Activated T-cell treated with anti-CD3 and anti-CD28 coated beads for 4 hours (primary cell): Measurements from ENCODE around the gene TMEM51.

Source experiments
- DNase-seq: peaks from one replicate; pipeline ENCODE4 v3.0.0-alpha.2; 2020

Gene TMEM51

DNA sequence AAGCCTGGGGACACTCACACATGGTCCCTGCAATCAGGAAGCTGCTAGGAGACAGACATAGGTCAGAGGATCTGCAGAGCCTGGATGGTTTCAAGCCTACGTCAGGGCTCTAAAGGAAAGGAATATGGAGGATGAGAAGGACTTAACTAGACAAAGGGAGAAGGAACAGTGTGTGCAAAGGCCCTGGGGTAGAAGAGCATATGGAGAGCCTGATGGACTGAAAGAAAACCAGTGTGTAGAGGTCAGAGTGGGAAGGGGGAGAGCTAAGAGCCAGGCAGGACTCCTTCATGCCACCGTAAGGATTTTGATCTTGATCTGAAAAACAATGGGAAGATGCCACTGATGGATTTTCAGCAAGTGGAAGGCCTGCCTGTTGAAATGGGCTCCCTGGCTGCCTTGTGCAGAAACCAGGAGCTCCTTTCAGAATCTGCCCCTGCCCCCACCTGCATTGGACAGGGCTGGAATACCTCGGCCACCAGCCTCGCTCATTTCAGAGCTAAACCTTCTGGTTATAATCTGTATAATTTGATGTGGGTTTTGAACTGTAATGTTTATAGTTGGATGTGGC lies 102.1 kb downstream of the TMEM51 start:
- no peak for DNase-seq

DNA sequence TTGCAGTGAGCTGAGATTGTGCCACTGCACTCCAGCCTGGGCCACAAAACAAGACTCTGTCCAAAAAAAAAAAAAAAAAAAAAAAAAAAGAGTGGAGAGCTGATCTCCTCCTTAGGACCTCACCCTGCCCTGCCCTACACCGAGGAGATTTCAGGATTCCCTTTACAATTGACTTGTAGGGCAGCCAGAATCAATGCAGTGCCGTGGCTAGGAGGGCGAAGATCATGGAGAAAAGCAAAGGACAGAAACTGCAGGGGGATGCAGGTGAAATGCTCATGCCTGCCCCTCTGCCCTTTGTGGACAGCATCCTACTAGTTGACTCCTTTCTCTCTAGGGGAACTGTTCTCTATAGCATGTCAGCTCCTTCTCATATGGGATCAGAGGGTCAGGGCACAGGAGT lies 103.0 kb downstream of the TMEM51 start:
- no peak for DNase-seq

DNA sequence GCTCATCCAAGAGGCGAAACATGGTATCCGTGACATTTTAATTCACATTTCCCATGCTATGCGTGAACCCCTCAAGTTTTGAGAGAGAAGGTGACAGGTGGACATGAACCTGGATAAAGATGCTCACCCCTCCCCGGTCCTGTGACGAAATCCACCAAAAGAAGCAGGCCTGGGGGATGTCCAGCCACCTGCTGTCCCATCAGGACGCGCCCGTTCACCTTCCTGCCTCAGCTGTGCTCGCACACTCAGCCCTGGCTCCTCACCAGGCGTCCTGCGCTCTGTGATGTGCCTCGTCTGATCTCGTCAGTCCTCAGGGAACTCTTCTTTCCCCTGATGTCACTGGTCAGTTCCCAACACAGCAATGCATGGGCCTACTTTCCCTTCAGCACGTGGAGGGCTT lies 103.8 kb downstream of the TMEM51 start:
- no peak for DNase-seq

DNA sequence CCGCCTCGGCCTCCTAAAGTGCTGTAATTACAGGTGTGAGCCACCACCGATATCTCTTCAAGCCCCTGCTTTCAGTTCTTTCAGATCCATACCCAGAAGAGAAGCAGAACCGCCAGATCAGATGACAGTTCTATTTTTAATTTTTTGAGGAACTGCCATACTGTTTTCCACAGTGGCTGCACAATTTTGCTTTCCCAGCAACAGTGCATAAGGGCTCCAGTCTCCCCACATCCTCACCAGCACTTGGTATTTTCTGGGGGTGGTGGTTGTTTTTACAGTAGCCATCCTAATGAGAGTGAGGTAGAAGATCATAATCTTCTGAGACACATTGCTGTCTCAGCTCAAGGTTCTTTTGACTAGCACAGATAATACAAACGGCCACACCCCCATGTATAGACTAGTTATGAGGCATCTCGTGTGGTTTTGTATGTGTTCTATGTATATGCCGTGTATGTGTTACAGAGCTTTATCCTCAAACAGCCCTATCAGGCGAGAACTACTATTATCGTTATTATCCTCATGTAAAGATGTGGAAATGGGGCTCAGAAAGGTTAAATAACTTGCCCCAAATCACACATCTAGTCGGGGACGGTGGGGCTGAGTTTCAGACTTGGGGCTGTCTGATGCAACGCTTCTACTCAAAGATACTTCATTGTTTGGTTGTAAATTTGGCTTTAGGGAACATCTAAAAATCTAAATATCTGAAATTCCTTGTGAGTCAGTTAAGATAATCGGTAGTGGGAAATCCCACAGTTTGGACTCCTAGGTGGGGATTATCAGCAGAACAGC lies 105.5 kb downstream of the TMEM51 start:
- no peak for DNase-seq

DNA sequence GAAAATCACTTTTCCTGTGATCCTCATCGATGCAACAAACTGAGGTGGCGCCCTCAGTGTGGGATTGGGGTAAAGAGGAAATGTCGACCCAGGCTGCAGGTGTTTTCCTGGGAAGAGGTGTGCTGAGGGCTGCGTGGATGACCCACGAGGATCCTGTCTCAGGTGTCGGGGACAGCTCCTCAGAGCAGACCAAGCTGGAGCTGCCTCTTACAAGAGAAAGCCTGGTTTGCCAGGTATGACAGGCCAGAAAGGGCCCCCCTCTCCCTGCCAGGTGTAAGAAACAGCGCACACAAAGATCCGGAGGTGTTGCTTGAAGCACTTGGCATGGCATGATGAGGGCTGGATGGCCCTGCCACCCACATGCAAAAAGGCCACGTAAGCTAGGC lies 106.1 kb downstream of the TMEM51 start:
- DNase-seq = no peak

DNA sequence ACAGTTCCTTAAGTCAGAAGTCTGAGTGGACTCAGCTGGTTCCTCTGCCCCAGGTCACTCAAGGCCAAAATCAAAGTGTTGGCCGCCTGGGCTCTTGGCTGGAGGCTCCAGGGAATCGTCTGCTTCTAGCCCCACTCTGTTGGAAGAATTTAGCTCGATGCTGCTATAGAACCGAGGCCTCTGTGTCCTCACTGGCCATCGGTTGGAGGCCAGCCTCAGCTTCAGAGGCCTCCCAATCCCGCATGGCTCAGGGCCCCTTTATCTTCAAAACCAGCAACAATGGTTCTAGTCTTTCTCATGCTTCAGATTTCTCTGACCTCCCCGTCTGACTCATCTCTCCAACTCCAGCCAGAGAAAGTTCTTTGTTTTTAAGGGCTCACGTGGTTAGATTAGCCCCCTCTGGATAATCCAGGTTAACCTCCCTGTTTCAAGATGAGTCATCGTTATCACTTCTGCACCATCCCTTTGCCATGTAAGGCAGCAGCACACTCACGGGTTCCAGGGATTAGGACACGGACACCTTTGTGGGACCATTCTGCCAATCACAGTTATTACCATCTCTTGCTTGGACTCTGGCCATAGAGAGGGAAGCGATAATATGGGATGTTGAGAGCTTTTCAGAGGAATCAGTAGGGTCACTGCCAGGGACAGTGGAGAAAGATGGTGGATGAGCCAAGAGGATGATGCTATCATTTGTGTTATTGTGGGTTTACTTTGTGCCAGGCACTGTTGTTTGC lies 107.0 kb downstream of the TMEM51 start:
- DNase-seq = no peak

DNA sequence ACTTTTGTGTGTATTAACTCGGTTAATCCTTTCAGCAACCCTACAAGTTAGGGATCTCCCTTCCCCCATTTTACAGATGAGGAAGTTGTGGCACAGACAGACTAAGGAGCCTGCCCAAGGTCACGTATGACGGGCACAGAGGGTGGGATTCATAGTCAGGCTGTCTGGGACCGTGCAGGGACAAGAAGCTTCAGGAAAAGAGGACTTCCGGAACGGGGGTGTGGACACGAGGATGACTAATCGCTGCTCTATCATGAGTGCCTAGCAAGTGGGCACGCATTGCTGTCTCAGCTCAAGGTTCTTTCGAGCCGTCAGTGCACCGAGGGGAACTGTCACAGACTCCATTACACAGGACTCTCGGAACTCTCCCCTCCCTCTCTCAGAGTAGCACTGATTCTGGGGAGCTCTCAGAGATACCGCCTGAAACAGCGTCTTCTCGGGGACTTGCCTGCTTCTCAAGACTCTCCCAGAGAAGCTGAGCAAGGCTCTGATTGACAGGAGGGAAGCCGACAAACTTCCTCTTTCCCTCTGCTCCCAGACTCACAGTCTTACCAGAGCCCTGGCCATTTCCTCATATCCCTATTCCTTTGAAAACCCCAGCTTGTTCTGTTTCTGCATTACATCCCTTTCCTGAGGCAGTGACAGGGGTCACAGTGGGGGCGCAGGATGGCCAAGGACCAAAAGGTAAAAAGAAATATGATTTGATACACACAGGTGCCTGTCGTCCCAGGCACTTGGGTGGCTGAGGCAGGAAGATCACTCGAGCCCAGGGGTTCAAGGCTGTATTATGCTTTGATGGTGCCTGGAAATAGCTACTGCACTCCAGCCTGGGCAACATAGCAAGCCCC lies 107.8 kb downstream of the TMEM51 start:
- no peak for DNase-seq

DNA sequence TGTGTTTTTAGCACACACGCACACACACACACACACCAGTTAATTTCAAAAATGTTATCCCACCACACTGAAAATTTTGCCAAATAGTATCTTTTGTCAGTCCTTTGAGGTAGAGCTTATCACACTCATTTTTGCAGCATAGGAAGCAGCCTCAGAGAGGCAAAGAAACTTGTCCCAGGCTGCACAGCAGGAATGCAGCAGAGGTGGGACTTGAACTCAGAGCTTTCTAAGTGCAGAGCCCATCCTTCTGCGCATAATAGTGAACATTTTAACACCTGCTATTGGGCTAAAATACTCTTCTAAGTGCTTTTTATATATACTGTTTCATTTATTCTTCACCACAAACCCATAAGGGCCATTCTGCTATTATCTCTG lies 108.4 kb downstream of the TMEM51 start:
- DNase-seq = no peak

DNA sequence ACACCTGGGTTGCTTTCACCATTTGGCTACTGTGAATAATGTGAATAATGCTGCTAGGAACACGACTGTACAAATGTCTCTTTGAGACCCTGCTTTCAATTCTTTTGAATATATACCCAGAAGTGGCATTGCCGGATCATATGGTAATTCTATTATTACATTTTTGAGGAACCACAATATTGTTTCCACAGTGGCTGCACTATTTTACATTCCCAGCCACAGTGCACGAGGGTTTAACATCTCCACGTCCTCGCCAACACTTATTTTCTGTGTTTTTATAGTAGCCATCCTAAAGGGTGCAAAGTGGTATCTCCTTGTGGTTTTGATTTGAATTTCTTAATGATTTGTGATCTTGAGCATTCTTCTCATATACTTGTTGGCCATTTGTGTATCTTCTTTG lies 109.2 kb downstream of the TMEM51 start:
- DNase-seq = no peak

DNA sequence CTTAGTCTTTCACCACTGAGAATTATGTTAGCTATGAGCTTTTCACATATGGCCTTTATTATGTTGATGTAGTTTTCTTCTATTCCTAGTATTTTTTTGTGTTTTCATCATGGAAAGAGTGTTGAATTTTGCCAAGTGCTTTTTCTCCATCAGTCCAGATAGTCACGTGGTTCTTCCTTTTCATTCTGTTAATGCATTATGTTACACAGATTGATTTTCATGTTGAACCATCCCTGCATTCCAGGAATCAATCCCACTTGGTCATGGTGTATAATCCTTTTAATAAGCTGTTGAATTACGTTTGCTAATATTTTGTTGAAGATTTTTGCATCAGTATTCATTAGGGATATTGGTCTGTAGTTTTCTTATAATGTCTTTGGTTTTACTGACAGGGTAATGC lies 111.2 kb downstream of the TMEM51 start:
- DNase-seq = no peak
